GM19023 (cell line): ENCODE data around the gene KIAA0319L.

ENCODE experiments used
- ATAC-seq: cut with Tn5 transposase; IDR thresholded peaks from one replicate; pipeline ENCODE4 v1.9.1; 2021; ENCODE audit warnings: mild to moderate bottlenecking, moderate library complexity; ENCODE audit not compliant: unreplicated experiment

KIAA0319L gene

DNA sequence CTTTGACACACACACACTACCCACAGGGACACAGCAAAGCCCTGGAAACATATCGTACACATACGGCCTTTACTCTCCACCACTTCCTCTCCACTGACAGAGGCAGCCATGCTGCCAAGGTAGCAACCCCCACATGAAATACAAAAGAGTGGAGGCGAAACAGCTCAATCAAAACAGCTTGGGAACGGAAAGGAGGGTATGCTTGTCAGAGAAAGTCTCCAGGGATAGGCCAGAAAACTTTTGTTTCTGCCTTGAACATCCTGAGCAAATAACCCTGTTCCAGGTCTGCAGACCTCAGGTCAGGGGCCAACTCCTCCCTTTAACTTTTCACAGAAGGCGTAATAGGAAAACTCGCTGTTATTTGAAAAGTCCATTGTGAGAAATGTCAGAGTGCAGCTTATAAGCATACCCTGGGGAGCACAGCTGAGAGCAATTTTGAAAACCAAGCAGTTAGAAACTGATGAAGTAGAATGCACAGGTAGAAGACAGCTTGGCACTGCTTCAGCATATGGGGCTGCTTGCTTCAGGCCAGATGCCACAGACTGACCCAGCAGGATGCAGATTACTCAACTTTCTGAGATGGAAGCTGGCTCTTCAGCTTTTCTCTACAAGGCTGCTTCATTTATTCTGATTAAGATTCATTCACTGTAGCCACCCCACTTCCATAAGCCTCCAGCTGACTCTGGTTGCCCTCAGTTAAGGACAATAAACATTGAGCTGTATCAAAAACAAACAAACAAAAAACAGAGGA, 18.0 kb downstream of the KIAA0319L start:
- no peak for ATAC-seq

DNA sequence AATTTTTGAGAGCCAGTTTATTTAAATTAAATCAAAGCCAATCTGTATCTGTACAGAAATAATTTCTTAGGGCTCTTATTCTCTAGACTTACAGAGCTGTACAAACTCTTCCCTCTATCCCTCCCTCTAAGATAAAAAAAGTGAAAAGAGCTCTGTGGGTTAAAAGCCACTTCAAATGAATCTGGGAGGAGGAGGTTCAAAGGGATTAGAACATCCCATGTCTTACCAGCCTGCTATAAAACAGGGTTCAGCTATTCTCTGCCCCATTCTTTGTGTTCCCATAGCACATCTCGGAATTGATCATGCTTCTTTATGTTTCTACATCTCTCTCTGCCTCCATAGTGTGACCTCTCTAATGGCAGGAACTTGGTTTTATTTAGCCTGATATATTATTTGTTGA, 19.4 kb downstream of the KIAA0319L start:
- ATAC-seq: no peak

DNA sequence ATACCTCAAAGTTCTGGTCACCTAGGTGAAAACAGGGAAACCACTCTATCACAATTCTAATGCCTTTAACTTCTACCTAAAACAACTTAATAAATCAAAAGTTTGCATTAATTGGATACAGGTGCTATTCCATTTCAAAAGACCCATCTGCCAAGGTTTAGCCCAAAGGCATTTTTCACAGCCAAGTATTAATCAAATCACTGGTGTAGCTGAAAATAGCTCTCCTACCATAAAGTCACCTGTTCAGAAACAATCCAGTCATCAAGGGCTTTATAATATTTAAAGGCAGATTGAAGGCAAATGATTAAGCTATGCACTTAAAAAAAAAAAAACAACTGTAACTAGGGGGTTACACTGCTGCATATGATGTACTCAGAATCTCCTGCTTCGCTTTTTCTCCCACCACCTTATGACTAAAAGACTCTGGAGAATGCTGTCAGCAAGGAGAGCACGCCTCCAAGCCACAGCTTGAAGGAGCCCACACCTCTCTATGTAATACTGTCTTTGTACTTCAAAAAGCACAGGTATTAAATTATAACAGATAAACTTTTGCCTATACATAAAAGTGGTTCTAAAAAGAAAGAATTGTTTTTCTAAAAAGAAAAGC, 20.5 kb downstream of the KIAA0319L start:
- ATAC-seq: no peak

DNA sequence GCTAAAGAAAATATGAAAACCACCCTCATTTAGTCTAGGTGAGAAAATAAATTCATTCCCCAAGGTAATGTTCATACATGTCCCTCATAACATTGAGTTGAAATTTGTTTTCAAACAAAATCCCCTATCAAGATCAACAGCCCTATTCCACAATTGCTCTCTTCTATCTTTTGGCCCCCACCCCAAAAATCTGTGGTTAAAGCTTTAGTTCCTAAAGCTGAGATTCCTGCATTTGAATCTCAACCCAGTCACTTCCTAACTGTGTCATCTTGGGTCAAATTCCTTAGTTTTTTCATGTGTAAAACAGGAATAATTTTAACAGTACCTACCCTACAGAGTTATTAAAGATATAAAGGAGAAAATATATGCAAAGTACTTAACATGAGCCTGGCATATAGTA, 22.0 kb downstream of the KIAA0319L start:
- ATAC-seq: no peak

DNA sequence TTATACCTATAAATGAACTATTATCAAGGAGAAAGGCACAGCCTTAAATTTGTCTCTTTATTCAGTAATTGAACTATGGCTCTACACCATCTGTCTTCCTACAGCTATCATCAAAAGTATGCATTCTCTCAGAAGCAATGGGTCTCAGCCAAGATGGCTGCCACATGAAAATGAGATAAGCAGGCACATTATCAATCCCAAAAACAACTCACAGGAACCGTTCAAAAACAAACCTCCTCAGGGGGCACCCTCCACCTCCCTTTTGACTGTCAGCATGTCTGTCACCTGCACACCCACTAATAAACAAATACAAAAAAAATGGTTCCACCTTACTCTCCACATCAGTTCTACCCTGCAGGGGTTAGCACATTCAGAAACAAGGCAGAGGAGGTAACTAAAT, 23.6 kb downstream of the KIAA0319L start:
- ATAC-seq: no peak

DNA sequence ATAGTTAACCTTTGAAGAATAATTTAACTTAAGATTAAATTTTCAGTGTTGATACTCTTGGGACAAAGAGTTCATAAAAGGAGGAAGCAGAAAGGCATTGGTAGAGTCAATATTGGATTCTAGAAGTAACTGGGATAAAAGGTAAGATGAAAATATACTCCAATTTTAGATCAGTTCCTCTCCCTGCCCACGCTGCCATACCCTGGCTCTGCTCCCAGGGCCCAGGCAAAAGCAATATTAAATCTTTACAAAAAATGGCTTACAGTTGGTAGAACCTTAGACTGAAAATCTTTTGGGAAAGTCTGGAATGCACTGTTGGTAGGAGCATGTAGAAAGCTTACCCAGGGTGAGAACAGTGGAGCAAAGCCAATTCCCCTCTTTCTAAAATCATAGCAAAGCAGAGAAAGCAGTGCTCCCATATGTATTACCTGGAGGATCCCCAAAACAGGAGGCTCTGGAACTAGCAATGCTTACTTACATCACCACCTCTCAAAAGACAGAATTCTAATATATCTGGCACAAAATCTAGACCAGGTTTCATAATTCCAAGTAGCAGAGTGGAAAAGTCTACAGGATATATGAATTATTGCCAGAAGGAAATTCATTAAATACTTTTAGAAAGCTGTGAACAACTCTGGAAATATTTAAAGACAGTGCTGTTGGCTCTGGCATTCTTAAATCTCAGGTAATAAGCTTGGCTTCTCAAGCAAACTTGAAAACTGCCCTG, 24.5 kb downstream of the KIAA0319L start:
- no peak for ATAC-seq

DNA sequence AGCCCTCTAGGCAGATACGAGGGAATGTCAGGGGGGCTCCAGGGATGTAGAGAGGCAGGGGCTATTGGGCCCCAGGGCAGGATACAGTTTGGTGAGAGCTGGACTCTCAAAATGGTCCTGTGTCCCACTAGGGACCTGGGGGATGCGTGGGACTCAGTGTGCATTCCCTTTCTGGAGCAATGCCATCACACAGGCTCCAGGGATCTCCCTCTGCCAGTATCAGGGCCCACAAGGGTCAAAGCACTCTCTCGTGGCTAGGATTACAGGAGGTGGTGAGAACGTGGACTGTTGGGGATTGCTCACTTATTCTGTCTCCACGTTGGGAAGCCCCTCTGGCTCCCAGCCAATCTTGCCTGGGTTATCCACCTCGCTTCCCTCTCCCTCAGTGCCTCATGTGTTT, 25.8 kb downstream of the KIAA0319L start:
- no peak for ATAC-seq

DNA sequence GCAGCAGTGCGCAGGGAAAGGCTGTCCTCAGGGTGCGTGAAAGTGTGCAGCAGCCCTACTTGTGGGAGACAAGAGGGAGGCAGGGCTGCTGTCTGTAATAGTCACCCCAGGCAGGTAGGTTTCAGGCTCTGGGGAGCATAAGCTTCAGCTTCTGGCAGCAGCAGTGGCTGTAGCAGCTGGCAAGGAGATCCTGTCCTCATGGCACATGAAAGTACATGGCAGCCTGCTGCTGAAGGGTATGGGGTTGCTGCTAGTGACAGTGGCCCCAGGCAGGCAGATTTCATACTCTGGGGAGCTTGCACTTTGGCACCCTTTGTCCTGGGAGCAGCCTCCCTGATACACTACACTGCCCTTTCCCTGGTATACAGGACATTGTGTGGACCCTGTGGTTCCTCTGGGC, 26.3 kb downstream of the KIAA0319L start:
- ATAC-seq: no peak

DNA sequence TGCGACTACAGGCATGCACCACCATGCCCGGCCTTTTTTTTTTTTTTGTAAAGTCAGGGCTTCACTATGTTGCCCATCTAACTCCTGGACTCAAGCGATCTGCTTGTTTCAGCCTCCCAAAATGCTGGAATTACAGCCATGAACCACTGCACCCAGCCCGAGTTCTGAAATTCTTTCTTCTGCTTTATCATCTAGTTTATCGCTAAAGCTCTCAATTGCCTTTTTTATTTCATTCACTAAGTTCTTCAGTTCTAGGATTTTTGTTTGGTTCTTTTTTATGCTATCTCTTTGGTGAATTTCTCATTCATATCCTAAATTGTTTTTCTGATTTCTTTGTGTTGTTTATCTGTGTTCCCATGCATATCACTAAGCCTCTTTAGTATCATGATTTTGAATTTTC, 27.0 kb downstream of the KIAA0319L start:
- ATAC-seq: no peak

DNA sequence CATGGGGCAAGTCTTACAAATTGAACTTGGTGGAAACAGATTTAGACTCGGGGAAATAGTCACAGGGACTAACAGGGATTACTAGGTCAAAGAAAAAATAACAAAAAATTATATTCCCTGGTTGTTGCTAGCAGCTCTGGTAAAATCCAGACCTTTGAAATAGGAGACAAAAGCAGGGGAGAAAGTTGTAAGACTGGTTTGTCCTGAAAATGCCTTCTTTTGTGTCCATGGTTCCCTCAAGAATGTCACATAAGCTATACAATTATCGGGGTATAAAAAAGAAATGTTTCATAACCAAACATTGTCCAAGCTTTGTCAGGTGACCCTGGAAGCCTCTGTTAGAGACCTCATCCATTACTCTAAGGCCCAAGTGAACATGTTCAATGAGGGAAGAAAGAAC, 33.1 kb downstream of the KIAA0319L start:
- no peak for ATAC-seq

DNA sequence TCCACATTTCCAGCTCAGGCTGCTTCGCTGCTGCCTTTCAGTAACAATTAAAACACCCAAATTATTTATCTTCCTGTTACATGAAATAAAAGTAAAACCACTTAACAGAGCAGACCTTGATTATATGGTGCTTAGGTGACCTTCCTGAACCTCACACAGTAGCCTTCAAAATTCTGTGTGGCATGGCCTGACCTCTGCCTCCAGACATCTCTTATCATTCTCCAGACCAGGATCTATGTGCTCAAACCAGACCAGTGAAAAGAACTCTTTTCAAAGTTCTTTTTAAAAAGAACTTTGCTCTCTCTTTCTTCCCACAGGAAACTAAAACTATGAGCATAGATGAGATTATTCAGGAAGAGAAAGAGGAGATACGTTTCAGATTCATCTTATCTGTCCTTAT, 37.8 kb downstream of the KIAA0319L start:
- ATAC-seq: no peak

DNA sequence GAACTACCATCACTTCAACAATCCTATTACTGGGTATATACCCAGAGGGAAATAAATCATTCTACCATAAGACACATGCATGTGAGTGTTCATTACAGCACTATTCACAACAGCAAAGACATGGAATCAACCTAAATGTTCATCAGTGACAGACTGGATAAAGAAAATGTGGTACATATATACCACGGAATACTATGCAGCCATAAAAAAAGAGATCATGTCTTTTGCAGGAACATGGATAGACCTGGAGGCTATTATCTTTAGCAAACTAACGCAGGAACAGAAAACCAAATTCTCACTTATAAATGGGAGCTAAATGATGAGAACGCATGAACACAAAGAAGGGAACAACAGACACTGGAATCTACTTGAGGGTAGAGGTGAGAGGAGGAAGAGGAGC, 39.0 kb downstream of the KIAA0319L start:
- no peak for ATAC-seq

DNA sequence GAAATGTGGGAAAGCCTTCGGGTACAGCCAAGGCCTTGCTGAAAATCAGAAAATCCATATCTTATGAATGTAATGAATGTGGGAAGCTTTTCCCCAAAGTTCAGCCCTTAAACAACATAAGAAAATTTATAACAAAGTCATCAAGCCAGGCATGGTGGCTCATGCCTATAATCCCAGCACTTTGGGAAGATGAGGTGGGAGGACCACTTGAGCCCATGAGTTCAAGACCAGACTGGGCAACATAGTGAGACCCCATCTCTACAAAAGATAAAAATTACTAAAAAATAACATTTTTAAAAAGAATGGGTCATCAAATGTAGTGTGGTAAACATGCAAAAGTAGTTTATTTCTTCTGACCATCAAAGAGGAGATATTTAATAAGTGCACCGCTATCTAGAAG, 45.9 kb downstream of the KIAA0319L start:
- no peak for ATAC-seq

DNA sequence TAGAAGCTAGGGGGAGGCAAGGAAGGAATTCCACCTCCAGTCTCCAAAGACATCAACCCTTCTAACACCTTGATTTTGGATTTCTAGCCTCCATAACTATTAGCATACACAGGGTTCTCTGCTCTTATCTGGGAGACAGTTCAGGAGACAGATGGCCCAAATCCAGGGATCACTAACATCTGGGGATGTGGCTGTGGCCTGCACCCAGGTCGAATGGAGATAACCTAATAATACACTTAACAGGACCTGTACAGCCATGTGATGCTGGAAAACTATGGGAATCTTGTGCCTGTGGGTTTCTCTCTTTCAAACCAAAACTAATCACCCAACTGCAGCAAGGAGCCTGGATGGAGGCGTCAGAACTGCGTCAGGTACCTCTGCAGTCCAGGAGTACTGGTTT, 47.6 kb downstream of the KIAA0319L start:
- ATAC-seq: no peak

DNA sequence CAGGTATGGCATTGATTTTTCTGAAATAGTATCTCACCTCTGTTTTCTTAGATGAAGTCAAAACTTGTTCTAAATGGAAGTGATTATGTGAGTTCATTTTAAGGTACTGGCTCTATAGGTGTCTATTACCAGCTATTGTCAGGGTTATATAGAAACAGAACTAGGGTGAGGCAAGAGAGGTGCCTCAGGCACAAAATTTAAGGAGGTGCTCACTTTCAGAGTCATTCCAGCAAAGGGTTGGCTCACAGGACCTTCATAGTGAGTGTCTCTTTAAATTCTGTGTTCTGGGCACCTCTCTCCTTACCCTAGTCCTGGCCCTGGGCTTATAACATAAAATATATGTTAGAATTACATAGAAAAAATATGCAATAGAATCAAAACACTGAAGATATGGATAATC, 49.3 kb downstream of the KIAA0319L start:
- ATAC-seq: no peak

DNA sequence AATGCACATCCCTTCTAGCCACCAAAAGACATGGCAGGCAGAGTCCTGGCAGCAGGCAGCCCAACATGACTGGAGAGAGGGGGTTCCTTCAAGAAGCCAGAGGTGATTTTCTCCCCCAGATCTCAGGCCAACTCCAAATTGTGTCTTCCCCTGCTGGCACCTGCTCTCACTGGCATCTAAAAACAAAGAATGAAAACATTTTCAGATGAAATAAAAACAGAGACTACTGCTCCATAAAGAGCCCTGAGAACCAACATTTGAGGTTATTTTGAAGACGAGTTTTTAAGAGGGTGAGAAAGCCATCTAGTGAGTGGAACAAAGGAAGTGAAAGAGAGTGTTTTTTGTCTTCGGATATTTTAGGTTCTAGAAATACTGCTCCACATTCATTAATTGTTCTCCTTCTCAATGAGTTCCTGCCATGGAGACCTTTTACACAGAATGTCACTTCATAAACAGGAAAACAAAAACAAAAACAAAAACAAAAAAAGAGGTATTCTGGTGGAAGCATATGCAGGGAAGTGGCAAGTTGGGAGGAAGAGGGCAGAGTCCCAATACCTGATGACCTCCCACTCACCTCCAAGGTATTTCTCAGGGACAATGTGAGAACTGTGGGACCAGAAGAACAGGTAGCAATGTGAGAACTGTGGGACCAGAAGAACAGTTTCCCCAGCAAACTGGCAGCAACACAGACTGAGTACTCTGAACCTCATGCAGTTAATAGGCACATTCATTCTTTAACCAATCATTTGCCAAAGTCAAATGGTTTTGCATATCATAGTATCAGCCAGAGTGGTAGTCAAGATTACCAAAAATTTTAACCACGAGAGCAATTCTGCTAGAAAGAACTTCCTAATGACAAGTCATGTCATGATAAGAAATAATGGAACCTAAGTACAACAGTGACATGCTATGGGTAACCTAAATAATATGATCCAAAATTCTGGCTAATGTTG, 50.0 kb downstream of the KIAA0319L start:
- no peak for ATAC-seq

DNA sequence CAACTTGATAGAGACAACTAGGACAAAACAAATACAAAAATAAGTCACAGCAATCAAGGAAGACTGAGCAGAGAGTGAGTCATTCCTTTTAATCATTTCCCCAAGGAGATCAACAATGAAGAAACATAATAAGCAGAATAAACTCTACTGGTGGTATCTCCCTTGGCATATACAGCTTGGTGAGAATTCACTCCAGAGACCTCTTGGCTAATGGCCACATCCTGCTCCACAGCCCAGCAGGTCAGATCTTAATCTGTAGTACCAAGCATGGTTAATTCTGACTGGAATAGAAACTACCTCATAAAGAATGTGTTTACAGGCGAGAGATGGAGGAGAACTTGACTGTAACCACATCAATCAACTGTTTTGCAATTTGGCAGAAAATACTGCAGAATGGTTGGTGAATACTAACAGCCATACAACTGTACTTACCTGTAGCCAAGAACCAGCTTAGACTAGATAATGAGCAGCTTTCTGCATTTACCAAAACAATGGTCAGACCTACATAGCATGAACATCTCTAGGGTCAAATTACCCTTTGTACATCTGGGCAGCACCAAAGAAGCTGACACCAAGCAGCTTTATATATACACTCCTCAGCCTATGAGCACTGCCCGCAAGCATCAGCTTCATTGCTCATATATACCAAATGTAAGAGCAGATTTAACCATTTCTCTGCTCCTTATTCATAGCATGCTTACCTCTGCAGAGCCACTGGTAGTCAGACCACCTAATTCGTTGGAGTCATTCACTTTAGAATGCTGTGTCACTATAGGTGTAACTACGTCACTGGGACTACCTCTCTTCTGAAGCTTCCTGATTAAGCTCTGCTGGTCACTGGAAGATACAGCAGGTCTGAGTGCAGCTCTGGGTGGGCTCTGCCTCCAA, 51.0 kb downstream of the KIAA0319L start:
- ATAC-seq: no peak

DNA sequence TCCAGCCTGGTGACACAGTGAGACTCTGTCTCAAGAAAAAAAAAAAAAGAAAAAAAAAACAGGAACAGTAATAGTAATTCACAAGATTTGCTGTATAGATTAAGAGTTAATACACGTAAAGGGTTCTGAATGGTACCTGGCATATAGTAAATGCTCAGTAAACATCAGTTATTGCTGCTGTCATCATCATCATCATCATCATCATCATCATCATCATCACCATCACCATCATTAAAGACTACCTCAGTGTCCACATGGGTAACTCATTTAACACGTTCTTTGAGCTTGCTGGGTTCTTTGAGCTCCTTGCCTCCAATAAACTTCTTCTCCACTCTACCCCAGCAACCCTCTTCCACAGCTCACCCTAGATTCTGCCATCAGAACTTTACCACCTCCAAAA, 55.0 kb downstream of the KIAA0319L start:
- ATAC-seq: no peak

DNA sequence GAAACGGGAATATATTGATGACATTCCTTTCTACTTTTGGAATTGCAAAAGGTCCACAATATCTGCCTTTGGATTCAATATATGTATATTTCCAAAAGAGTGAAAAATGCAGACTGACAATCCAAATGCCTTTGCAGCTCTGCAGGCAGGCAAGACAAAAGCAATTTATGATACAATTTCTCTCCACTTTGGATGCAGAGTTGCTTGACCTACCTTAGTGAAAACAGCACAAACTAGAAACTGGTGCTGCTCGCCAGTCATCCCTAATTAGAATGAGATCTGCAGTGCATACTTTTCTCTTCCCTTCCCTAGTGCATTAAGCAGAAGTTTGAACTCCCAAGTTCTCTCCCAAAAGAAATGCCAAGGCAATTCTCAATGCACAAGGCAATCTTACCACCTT, 56.8 kb downstream of the KIAA0319L start:
- ATAC-seq: no peak

DNA sequence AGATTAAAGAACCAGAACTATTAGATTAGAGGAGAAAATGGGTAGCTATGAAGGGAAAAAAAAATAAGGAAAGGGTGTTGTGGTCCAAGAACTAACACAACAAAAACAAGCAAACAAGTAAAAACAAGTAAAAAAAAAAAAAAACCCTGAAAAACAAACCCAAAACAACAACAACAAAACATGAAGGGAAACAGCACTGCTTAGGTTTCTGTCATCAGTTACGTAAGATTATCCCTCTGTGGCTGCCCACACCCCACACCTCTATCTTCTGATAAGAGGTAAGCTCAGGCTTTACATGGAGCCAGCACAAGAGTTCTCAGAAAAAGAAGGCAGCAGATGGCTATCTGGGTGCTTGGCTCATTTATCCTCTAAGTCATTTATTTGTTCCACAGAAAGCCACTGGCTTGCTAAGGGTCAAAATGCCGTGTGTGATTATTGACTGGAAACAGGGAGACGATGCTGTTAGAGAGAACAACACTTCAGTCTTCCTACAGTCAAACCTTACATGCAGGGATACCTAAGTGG, 57.5 kb downstream of the KIAA0319L start:
- ATAC-seq: no peak
